Mononuclear cell (primary cell): ENCODE data around the gene SHISA6. TPM values are rescaled to one million over a fixed set of nuclear protein-coding genes. Genes with fewer than 3 reads are reported as not detected.

ENCODE experiments used
- H3K27me3 ChIP-seq: 2 replicates; pipeline ENCODE4 v1.6.0; 2011; ENCODE audit warnings: low read length, control low read depth; ENCODE audit not compliant: insufficient read depth
- H3K4me1 ChIP-seq: 2 replicates; pipeline ENCODE4 v1.5.1; 2011; ENCODE audit warnings: mild to moderate bottlenecking, low read length, control low read depth; ENCODE audit not compliant: insufficient read depth
- H3K4me3 ChIP-seq: 2 replicates; pipeline ENCODE4 v1.5.1; 2011; ENCODE audit warnings: mild to moderate bottlenecking, low read length, moderate library complexity
- H3K9me3 ChIP-seq: 2 replicates; pipeline ENCODE4 v1.5.1; 2011; ENCODE audit warnings: low read depth, mild to moderate bottlenecking, control low read depth, low read length
- total RNA-seq: library from RNA; depleted of rRNA; stranded (reverse); fragments of >200 nt; gene quantifications from one replicate; pipeline ENCODE4 v1.2.3, GENCODE V29; 2012

Gene SHISA6
- total RNA-seq, 1 donor = not detected

- Histone ChIP-seq H3K9me3 (no peaks in the 10 kb centered on the region), H3K4me1 (no peaks in the 10 kb centered on the region), H3K27me3 (peaks cover 13% of the 10 kb centered on the region), H3K4me3 (no peak overlapping the region)
Observed at GRCh38 chr17:11245187-11245586, 4.2 kb downstream of the SHISA6 start.

- Histone ChIP-seq H3K27me3 (peaks cover 13% of the 10 kb centered on the region), H3K4me1 (no peaks in the 10 kb centered on the region), H3K9me3 (no peaks in the 10 kb centered on the region), H3K4me3 (no peak overlapping the region)
Observed at GRCh38 chr17:11245791-11246190, 4.8 kb downstream of the SHISA6 start.

GRCh38 chr17:11250161-11250560 is 9.1 kb downstream of the SHISA6 start:
- Histone ChIP-seq H3K27me3 (no peaks in the 10 kb centered on the region), H3K4me3 (no peak overlapping the region), H3K4me1 (no peaks in the 10 kb centered on the region), H3K9me3 (no peaks in the 10 kb centered on the region)

GRCh38 chr17:11251561-11252107 is 10.6 kb downstream of the SHISA6 start:
- Histone ChIP-seq H3K4me3 (no peak overlapping the region), H3K27me3 (no peaks in the 10 kb centered on the region), H3K9me3 (no peaks in the 10 kb centered on the region), H3K4me1 (no peaks in the 10 kb centered on the region)

- H3K4me3 ChIP-seq = no peak overlapping the region
- H3K27me3 ChIP-seq = no peaks in the 10 kb centered on the region
- no peaks in the 10 kb centered on the region for H3K4me1 ChIP-seq
- H3K9me3 ChIP-seq = no peaks in the 10 kb centered on the region
Observed at GRCh38 chr17:11252146-11252545, 11.1 kb downstream of the SHISA6 start.

GRCh38 chr17:11256877-11257276 is 15.9 kb downstream of the SHISA6 start:
- no peaks in the 10 kb centered on the region for H3K27me3 ChIP-seq
- no peaks in the 10 kb centered on the region for H3K9me3 ChIP-seq
- H3K4me3 ChIP-seq = no peak overlapping the region
- no peaks in the 10 kb centered on the region for H3K4me1 ChIP-seq

- no peaks in the 10 kb centered on the region for H3K4me1 ChIP-seq
- H3K4me3 ChIP-seq = no peak overlapping the region
- H3K27me3 ChIP-seq = no peaks in the 10 kb centered on the region
- no peaks in the 10 kb centered on the region for H3K9me3 ChIP-seq
Observed at GRCh38 chr17:11264183-11264871, 23.3 kb downstream of the SHISA6 start.

GRCh38 chr17:11267999-11268575 is 27.1 kb downstream of the SHISA6 start:
- no peaks in the 10 kb centered on the region for H3K9me3 ChIP-seq
- no peaks in the 10 kb centered on the region for H3K4me1 ChIP-seq

GRCh38 chr17:11269210-11269609 is 28.2 kb downstream of the SHISA6 start:
- H3K27me3 ChIP-seq = no peaks in the 10 kb centered on the region
- H3K4me3 ChIP-seq = no peak overlapping the region
- no peaks in the 10 kb centered on the region for H3K9me3 ChIP-seq
- H3K4me1 ChIP-seq = no peaks in the 10 kb centered on the region

More at GRCh38 chr17:11267999-11268575, 27.1 kb downstream of the SHISA6 start:
- Histone ChIP-seq H3K4me3 (no peak overlapping the region), H3K27me3 (no peaks in the 10 kb centered on the region)

GRCh38 chr17:11272191-11272590 is 31.2 kb downstream of the SHISA6 start:
- H3K4me3 ChIP-seq = no peak overlapping the region
- no peaks in the 10 kb centered on the region for H3K9me3 ChIP-seq
- no peaks in the 10 kb centered on the region for H3K4me1 ChIP-seq
- no peaks in the 10 kb centered on the region for H3K27me3 ChIP-seq

GRCh38 chr17:11273596-11273995 is 32.6 kb downstream of the SHISA6 start:
- Histone ChIP-seq H3K4me3 (no peak overlapping the region), H3K27me3 (no peaks in the 10 kb centered on the region), H3K4me1 (no peaks in the 10 kb centered on the region), H3K9me3 (no peaks in the 10 kb centered on the region)

GRCh38 chr17:11274106-11274505 is 33.1 kb downstream of the SHISA6 start:
- no peak overlapping the region for H3K4me3 ChIP-seq
- no peaks in the 10 kb centered on the region for H3K9me3 ChIP-seq
- H3K27me3 ChIP-seq = no peaks in the 10 kb centered on the region
- no peaks in the 10 kb centered on the region for H3K4me1 ChIP-seq

- Histone ChIP-seq H3K4me1 (no peaks in the 10 kb centered on the region), H3K27me3 (no peaks in the 10 kb centered on the region), H3K4me3 (no peak overlapping the region), H3K9me3 (no peaks in the 10 kb centered on the region)
Observed at GRCh38 chr17:11276486-11276885, 35.5 kb downstream of the SHISA6 start.

- H3K27me3 ChIP-seq = no peaks in the 10 kb centered on the region
- H3K9me3 ChIP-seq = no peaks in the 10 kb centered on the region
- no peak overlapping the region for H3K4me3 ChIP-seq
- no peaks in the 10 kb centered on the region for H3K4me1 ChIP-seq
Observed at GRCh38 chr17:11278186-11278991, 37.4 kb downstream of the SHISA6 start.

GRCh38 chr17:11278992-11279270 is 37.9 kb downstream of the SHISA6 start:
- Histone ChIP-seq H3K9me3 (no peaks in the 10 kb centered on the region), H3K4me1 (no peaks in the 10 kb centered on the region), H3K27me3 (no peaks in the 10 kb centered on the region)

More at GRCh38 chr17:11278992-11279270, 37.9 kb downstream of the SHISA6 start:
- no peak overlapping the region for H3K4me3 ChIP-seq
